ENCODE measurements around the gene CLIC5.
A peak's percentile ranks its signal among the peaks of the same experiment; 100 is the strongest.

The CLIC5 gene

DNA sequence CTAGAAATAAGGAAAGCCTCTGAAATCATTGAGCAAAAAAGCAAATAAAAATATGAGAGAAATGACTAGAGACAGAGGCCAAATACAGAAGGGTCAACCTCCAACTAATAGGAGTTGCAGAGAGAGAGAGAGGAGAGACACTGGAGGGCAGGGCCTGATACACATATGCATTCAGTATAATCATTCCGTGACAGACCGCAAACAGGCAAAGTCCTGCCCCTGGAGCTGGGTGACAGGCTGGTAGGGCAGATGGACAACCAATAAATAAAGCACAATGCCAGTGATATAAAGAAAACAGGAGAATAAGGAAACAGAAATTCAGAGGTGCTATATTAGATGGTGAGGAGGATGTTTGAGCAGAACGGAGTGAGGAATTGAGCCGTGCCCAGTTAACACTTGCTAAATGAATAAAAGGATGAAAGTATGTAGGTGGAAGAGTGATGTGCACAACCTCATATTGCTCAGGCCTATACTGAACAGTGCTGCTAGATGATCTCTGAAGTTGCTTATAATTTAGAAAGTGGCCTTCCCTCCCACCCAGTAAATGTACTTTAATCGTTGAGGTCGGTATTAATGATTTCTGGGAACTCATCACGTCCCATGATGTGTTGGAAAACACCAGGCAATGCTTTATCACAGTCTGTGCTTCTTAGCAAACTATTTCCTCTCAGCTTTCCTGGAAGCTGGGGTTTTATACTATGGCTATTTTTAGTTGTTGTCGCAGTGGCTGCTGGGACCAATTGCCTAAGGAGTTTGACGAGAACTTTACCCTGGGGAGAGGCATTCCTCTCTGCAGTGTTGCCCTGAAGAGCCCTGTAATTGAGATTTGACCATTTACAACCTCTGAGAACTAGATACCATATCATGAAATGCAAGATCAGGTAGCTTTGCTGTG, 37.6 kb upstream of the CLIC5 start:
- Histone ChIP-seq H3K27me3 (no peaks in the 10 kb centered on the region), H3K4me3 (no peak overlapping the region), H3K27ac (no peak overlapping the region), H3K9me3 (peaks cover 21% of the 10 kb centered on the region), H4K20me1 (no peaks in the 10 kb centered on the region), H3K4me1 (peaks cover 20% of the 10 kb centered on the region), H3K36me3 (no peaks in the 10 kb centered on the region), H3K4me2 (peak overlapping the region; percentile 55), H3K9ac (no peak overlapping the region)
- TF ChIP-seq Cebpa-rat (IDR thresholded peaks at IDR 0.05): no peak

DNA sequence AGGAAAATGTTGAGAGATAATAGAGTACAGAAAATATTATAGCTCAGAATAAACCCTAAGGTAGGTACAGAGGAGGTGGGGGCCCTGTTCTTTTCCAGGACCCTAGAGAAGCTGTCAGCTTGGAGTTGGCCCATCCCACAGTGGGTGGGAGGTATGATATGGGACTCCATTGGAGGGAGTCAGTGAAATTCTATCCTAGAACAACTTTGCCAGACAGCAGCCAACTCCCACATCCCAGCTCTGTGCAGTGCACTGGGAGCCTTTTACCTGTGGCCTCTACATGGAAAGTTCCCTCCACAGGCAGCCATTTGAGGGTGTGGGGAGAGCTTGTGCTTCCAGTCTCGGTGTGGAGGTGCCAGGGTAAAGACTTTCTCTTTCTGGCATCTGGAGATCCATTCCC, 36.8 kb upstream of the CLIC5 start:
- peaks cover 18% of the 10 kb centered on the region for H3K9me3 ChIP-seq
- H3K4me2 ChIP-seq: no peak overlapping the region
- no peak for TF ChIP-seq Cebpa-rat (IDR thresholded peaks at IDR 0.05)
- no peaks in the 10 kb centered on the region for H3K36me3 ChIP-seq
- no peak overlapping the region for H3K9ac ChIP-seq
- no peaks in the 10 kb centered on the region for H4K20me1 ChIP-seq
- H3K27ac ChIP-seq: no peak overlapping the region
- no peaks in the 10 kb centered on the region for H3K27me3 ChIP-seq
- H3K4me3 ChIP-seq: no peak overlapping the region
- H3K4me1 ChIP-seq: peaks cover 16% of the 10 kb centered on the region

DNA sequence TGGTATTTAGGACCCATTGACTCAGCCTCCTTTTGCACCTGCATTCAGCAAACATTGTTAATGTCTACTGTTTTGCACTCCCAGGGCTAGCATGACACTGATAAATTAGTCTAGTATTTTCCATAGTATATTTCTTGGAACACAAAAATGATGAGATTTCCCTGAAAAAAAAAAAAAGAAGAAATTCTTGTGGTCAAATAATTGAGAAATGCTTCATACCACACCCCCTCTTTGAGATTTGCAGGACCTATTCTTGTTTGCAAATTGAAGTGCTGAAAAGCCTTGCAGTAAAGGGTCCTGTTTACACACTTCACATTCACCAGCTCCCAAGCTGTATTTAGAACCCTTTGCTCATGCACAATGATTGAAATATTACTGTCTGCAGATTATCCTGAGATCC, 36.3 kb upstream of the CLIC5 start:
- peaks cover 16% of the 10 kb centered on the region for H3K4me1 ChIP-seq
- no peaks in the 10 kb centered on the region for H3K27me3 ChIP-seq
- no peak overlapping the region for H3K27ac ChIP-seq
- no peaks in the 10 kb centered on the region for H4K20me1 ChIP-seq
- H3K36me3 ChIP-seq: no peaks in the 10 kb centered on the region
- H3K9ac ChIP-seq: no peak overlapping the region
- no peak overlapping the region for H3K4me2 ChIP-seq
- no peak overlapping the region for H3K4me3 ChIP-seq
- no peak for TF ChIP-seq Cebpa-rat (IDR thresholded peaks at IDR 0.05)
- peaks cover 12% of the 10 kb centered on the region for H3K9me3 ChIP-seq

DNA sequence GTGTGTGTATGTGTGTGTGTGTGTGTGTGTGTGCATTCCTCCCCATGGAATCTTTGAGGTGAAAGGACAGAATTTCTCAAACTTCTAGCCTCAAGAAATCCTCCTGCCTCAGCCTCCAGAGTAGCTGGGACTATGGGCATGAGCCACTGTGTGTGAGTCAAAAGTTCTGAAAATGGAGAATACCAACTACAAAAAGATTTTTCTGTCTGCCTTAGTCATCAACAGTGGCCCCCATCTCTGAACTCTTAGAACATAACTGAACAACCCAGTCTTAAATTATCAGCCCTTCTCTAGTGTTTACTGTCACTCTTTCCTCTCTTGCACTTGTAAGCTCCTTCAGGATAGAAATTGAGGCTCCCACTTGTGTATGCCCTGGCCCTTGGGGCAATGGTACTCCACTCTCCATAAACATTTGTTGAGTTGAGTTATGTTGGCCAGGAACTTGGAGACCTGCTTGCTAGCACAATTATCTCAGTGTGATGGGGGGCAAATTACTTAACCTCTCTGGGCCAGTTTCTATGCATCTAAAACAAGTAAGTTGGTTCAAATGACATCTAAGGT, 35.3 kb upstream of the CLIC5 start:
- Histone ChIP-seq H3K4me2 (no peak overlapping the region), H3K36me3 (no peaks in the 10 kb centered on the region), H4K20me1 (no peaks in the 10 kb centered on the region), H3K27me3 (no peaks in the 10 kb centered on the region), H3K27ac (no peak overlapping the region), H3K4me1 (peaks cover 16% of the 10 kb centered on the region), H3K4me3 (no peak overlapping the region), H3K9ac (no peak overlapping the region), H3K9me3 (peaks cover 2% of the 10 kb centered on the region; the same call in 1 of the 2 replicates)
- TF ChIP-seq Cebpa-rat (IDR thresholded peaks at IDR 0.05): no peak

DNA sequence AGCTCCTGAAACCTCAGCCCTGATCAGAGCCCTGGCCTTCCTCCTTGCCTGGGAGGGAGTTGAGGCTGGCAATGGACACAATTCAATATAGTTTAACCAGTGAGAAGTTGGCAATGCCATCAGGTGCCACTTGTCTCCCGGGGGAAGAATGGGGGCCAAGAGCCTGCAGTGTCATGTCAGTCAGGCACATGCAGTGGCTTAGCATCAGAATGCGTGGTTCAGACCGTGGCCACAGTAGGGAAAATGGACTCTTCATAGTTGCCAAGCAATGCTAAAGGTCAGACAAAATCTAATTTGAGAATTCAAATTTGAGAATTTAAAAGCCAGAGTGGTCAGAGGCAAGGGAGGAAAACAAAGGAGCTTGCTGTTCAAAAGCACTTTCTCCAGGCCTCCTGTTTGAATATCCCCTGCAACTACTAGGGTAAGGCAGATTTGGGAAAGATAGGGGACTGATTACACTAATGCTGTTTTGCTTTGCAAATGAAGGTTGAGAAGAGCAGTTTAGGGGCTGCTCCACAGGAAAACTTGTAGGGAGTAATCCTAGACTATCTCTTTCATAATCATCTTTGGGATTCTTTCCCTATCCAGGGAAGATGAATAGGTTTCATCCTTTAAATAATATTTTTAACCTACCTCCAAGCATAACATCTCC, 33.1 kb upstream of the CLIC5 start:
- Histone ChIP-seq H3K36me3 (no peaks in the 10 kb centered on the region), H3K9me3 (no peaks in the 10 kb centered on the region), H3K27me3 (no peaks in the 10 kb centered on the region), H3K4me1 (peaks cover 22% of the 10 kb centered on the region), H3K27ac (no peak overlapping the region), H4K20me1 (no peaks in the 10 kb centered on the region), H3K9ac (no peak overlapping the region), H3K4me2 (no peak overlapping the region), H3K4me3 (no peak overlapping the region)
- TF ChIP-seq Cebpa-rat (IDR thresholded peaks at IDR 0.05): no peak

DNA sequence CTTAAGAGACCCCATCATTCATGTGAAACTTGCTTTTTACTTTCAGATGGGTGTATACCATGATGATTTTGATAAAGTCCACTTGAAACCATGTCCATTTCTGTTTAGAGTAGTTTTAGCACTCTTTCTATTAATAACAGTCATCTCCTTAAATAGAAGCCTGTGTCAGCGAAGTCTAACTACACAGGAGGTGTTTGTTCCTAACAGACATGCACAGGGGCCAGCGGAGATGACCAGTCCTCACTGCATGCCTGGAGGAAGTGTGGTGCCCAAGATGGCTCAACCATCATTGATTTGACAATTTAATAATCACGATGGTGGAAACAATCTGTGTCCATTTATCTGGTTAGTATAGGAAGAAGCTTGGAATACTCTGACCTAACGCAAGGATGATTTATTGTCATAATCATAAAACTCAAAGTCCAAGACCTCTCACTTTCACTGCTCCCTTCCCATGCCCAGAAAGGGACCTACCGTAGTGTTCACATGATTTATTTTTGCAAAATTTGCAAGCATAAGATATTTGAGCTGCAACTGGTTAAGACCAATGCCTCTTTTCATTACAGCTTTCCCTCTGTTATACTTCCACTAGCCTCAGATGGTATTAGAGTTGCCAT, 31.0 kb upstream of the CLIC5 start:
- TF ChIP-seq Cebpa-rat (IDR thresholded peaks at IDR 0.05): no peak
- H3K4me3 ChIP-seq: no peak overlapping the region
- H3K36me3 ChIP-seq: no peaks in the 10 kb centered on the region
- H3K27ac ChIP-seq: no peak overlapping the region
- no peaks in the 10 kb centered on the region for H3K9me3 ChIP-seq
- H3K4me2 ChIP-seq: no peak overlapping the region
- H3K27me3 ChIP-seq: no peaks in the 10 kb centered on the region
- H4K20me1 ChIP-seq: no peaks in the 10 kb centered on the region
- peaks cover 14% of the 10 kb centered on the region for H3K4me1 ChIP-seq
- H3K9ac ChIP-seq: no peak overlapping the region

DNA sequence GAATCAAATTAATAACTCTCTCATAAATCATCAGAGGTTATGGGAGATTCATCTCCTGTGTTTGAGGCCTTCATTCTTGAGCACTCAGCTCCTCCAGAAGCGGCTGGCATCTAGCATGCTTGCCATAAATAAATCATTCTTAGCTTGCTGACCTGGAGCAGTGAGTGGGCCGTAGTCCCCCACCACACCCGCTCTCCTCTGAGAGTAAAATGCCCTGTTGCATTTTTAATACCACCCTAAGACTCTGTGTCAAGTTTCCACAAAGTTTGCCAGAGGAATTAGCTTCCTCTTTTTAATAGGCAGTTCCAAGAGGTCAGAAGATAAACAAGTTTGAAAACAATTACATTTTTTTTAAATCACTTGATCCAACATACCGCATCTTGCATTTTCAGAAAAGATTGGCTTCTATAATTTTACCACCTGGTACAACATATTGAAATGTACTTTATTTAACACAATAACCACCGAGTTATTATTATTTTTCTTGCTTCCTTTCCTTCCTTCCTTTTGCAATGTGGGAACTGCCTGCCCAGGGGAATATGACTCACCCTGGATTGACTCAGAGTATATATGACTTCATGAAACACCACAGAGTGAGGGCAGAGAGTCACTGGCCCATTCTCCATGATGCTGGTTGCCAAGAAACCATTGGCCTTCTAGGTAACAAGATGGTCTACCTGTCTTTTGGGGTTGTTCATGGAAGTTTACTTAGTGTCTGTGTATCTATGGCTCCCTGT, 29.4 kb upstream of the CLIC5 start:
- Histone ChIP-seq H3K27me3 (no peaks in the 10 kb centered on the region), H4K20me1 (no peaks in the 10 kb centered on the region), H3K27ac (0 out of 2 replicates have a peak overlapping the region, but pooled peaks have one; percentile 7), H3K4me3 (no peak overlapping the region), H3K9me3 (no peaks in the 10 kb centered on the region), H3K4me1 (peaks cover 14% of the 10 kb centered on the region), H3K4me2 (peak overlapping the region; percentile 59), H3K9ac (no peak overlapping the region), H3K36me3 (no peaks in the 10 kb centered on the region)
- no peak for TF ChIP-seq Cebpa-rat (IDR thresholded peaks at IDR 0.05)

DNA sequence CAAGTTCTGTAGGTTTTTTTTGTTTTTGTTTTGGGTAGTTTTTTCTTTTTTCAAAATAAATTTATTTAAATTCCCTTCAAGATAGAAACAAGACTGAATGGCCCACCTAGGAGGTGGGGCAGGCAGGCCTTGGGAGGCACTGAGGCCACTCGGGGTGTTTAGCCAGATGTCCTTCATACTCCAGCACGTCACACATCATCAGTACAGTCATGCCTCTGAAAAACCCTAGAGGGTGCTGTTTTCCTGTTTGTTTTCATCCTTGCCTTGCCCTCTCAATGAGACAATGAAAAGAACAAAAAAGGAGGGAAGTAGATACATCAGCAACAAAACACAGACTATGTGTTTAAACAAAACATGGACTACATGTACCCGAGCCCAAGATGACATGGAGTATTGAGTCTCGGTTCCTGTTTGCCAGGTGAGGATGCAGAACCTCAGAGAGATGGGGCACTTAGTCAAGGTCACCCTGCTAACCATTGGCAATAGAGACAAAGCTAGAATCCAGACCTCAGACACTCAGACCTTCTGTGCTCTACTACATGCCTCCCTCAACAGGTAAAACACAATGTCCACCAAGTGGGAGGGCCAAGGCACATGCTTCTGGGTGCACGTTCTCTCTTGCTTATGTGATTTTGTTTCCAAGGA, 26.8 kb upstream of the CLIC5 start:
- no peaks in the 10 kb centered on the region for H3K9me3 ChIP-seq
- no peaks in the 10 kb centered on the region for H4K20me1 ChIP-seq
- TF ChIP-seq Cebpa-rat (IDR thresholded peaks at IDR 0.05): no peak
- H3K27ac ChIP-seq: no peak overlapping the region
- no peak overlapping the region for H3K9ac ChIP-seq
- no peaks in the 10 kb centered on the region for H3K36me3 ChIP-seq
- no peak overlapping the region for H3K4me3 ChIP-seq
- H3K4me2 ChIP-seq: no peak overlapping the region
- peaks cover 14% of the 10 kb centered on the region for H3K4me1 ChIP-seq
- no peaks in the 10 kb centered on the region for H3K27me3 ChIP-seq

DNA sequence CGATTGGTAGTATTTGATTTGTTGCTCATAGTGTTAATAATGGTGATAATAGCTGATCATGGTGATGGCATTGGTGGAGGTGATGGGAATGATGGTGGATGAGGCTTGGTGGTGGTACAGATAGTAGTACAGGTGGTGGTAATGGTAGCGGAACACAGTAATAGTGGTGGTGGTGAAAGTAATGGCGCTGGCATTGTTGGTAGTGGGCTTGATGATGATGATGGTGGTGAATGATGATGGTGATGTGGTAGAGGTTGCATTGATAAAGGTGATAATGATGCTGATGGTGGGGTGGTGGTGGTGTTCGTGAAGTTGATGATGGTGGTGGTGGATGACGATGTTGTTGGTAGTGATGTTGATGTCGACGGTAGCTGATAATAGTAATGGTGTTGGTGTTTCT, 24.6 kb upstream of the CLIC5 start:
- Histone ChIP-seq H3K9me3 (no peaks in the 10 kb centered on the region), H3K36me3 (no peaks in the 10 kb centered on the region), H3K27me3 (no peaks in the 10 kb centered on the region), H3K4me1 (peaks cover 11% of the 10 kb centered on the region), H3K27ac (no peak overlapping the region), H3K4me3 (no peak overlapping the region), H3K9ac (no peak overlapping the region), H3K4me2 (no peak overlapping the region), H4K20me1 (no peaks in the 10 kb centered on the region)
- TF ChIP-seq Cebpa-rat (IDR thresholded peaks at IDR 0.05): no peak
